Tibial nerve (tissue), 3 donors: Measurements from ENCODE around the gene TNFAIP6.

Experiments
- POLR2A ChIP-seq, 2 donors: fragments of 450-650 bp; IDR thresholded peaks; one replicate each; pipeline ENCODE4 v1.6.1; 2017; ENCODE audit warnings: antibody characterized with exemption in 2 of 2, mild to moderate bottlenecking in 2 of 2, moderate library complexity in 2 of 2
- TF ChIP-seq, protein P1 (sequence below), 5 experiments: fragments of 200-600 bp in 3 of 5; fragments of 450-650 bp in 2 of 5; sonication (generic) in 3 of 5; IDR thresholded peaks; one replicate each; pipeline ENCODE4 v1.5.1; 2016 to 2019; ENCODE audit warnings: antibody characterized with exemption in 5 of 5, mild to moderate bottlenecking in 3 of 5, moderate library complexity in 2 of 5

DNA sequence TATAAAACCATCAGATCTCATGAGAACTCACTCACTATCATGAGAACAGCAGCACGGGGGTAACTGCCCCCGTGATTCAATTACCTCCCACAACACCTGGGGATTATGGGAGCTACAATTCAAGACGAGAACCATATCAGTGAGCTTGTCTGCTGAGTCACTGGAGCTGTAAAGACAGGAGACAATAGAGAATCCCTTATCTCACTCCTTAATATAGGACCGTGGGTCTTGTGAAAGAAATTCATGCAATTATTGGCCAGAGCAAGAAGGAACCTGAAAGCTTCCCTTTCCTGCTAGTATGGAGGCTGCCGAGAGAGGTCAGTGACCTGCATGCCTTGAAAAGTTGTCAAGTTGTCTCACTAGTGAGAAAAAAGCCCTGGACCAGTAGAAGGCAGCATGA is 9.5 kb upstream of the TNFAIP6 start:
- TF ChIP-seq, protein P1, sequence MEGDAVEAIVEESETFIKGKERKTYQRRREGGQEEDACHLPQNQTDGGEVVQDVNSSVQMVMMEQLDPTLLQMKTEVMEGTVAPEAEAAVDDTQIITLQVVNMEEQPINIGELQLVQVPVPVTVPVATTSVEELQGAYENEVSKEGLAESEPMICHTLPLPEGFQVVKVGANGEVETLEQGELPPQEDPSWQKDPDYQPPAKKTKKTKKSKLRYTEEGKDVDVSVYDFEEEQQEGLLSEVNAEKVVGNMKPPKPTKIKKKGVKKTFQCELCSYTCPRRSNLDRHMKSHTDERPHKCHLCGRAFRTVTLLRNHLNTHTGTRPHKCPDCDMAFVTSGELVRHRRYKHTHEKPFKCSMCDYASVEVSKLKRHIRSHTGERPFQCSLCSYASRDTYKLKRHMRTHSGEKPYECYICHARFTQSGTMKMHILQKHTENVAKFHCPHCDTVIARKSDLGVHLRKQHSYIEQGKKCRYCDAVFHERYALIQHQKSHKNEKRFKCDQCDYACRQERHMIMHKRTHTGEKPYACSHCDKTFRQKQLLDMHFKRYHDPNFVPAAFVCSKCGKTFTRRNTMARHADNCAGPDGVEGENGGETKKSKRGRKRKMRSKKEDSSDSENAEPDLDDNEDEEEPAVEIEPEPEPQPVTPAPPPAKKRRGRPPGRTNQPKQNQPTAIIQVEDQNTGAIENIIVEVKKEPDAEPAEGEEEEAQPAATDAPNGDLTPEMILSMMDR (IDR thresholded peaks at IDR 0.05): no peak
- no peak for TF ChIP-seq POLR2A (IDR thresholded peaks at IDR 0.05)
